ENCODE data around the gene CYSLTR2.
"Not testable (repeated sequence)": the region's sequence is repeated elsewhere in the genome, so short reads cannot be mapped to it uniquely, and the experiment has no call there.

Gene CYSLTR2

DNA sequence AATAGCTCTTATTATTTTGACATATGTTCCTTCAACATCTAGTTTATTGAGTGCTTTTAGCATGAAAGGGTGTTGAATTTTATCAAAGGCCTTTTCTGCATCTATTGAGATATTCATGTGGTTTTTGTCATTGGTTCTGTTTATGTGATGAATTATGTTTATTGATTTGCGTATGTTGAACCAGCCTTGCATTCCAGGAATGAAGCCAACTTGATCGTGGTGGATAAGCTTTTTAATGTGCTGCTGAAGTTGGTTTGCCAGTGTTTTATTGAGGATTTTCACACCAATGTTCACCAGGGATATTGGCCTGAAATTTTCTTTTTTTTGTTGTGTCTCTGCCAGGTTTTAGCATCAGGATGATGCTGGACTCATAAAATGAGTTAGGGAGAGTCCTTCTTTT is 17.7 kb downstream of the CYSLTR2 start:
- H3K4me3 ChIP-seq (ENCODE audit: low read length); H3K4me1 ChIP-seq (ENCODE audit: control insufficient read depth, low read depth, low read length); H3K27me3 ChIP-seq (ENCODE audit: control insufficient read depth, insufficient read depth, low read length); H3K9ac ChIP-seq (ENCODE audit: low read length); H3K9me3 ChIP-seq (ENCODE audit: control insufficient read depth, low read depth, low read length); H3K27ac ChIP-seq (ENCODE audit: low read length); H3K36me3 ChIP-seq (ENCODE audit: control insufficient read depth, low read depth, low read length): not testable (repeated sequence)

GRCh38 chr13:48675247-48675646 is 21.5 kb downstream of the CYSLTR2 start:
- Histone ChIP-seq H3K4me1 (ENCODE audit: control insufficient read depth, low read depth, low read length) (no peaks in the 10 kb centered on the region), H3K27ac (ENCODE audit: low read length) (no peak overlapping the region), H3K4me3 (ENCODE audit: low read length) (no peak overlapping the region)

DNA sequence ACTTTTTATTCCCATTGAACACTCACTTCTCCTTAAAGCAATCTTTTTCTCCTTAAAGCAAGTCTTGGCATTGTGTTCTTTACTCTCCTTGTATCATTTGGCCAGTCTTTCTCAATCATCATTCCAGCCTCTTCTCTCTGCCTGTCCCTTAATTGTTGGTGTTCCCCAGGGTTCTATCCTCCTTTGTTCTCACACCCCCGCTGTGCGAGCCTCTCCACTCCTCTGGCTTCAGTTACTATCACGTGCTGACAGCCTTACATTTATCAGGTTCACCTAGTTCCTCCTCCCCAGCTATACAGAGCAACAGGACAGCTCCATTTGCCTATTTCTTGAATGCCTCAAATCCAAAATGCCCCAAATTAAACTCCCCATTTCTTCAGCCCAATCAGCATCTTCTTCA is 24.6 kb downstream of the CYSLTR2 start:
- H3K9me3 ChIP-seq (ENCODE audit: control insufficient read depth, low read depth, low read length), result no peaks in the 10 kb centered on the region
- no peaks in the 10 kb centered on the region for H3K4me1 ChIP-seq (ENCODE audit: control insufficient read depth, low read depth, low read length)
- no peaks in the 10 kb centered on the region for H3K36me3 ChIP-seq (ENCODE audit: control insufficient read depth, low read depth, low read length)
- no peak overlapping the region for H3K4me3 ChIP-seq (ENCODE audit: low read length)
- no peak overlapping the region for H3K27ac ChIP-seq (ENCODE audit: low read length)
- no peak overlapping the region for H3K9ac ChIP-seq (ENCODE audit: low read length)
- no peaks in the 10 kb centered on the region for H3K27me3 ChIP-seq (ENCODE audit: control insufficient read depth, insufficient read depth, low read length)

More at GRCh38 chr13:48675247-48675646, 21.5 kb downstream of the CYSLTR2 start:
- no peaks in the 10 kb centered on the region for H3K36me3 ChIP-seq (ENCODE audit: control insufficient read depth, low read depth, low read length)
- H3K9me3 ChIP-seq (ENCODE audit: control insufficient read depth, low read depth, low read length), result peaks cover 3% of the 10 kb centered on the region
- H3K27me3 ChIP-seq (ENCODE audit: control insufficient read depth, insufficient read depth, low read length), result no peaks in the 10 kb centered on the region
- no peak overlapping the region for H3K9ac ChIP-seq (ENCODE audit: low read length)

DNA sequence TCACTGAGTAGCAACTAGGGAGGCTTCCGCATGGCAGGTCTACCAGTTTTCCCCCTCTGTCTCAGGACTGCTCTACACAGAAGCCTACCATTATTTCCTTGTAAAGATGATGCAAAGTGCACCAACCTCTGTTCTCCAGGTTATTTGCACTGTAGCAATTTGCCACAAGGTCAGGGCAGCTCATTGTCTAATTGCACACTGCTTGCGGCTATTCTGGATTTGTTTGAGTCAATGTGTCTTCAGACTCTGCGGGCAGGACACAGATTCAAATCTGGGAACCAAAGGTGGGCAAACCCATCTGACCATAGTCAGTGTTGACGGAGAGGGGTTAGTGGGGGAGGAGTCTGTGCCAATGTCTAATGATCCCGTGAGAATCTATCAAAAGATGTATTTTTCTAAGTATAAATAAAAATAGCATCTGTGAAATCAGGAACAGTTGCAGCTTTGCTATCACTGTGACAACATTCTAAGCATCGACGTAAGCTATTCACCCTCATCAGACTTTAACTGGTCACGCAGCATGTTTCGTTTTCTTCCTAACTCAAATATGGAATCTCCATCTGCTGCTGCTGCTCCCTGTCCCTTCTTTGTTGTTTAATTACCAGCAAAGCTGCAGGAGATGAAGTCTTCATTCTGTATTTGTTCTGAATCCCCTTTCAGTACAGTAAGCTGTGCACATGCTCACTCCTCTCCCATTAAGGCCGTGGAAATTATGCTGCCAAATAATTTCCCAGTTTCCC is 26.4 kb downstream of the CYSLTR2 start:
- Histone ChIP-seq H3K27ac (ENCODE audit: low read length) (no peak overlapping the region), H3K4me3 (ENCODE audit: low read length) (no peak overlapping the region), H3K4me1 (ENCODE audit: control insufficient read depth, low read depth, low read length) (no peaks in the 10 kb centered on the region), H3K27me3 (ENCODE audit: control insufficient read depth, insufficient read depth, low read length) (no peaks in the 10 kb centered on the region), H3K9ac (ENCODE audit: low read length) (no peak overlapping the region), H3K36me3 (ENCODE audit: control insufficient read depth, low read depth, low read length) (no peaks in the 10 kb centered on the region), H3K9me3 (ENCODE audit: control insufficient read depth, low read depth, low read length) (no peaks in the 10 kb centered on the region)

- no peaks in the 10 kb centered on the region for H3K4me1 ChIP-seq (ENCODE audit: control insufficient read depth, low read depth, low read length)
- H3K27ac ChIP-seq (ENCODE audit: low read length), result no peak overlapping the region
- no peaks in the 10 kb centered on the region for H3K36me3 ChIP-seq (ENCODE audit: control insufficient read depth, low read depth, low read length)
- H3K27me3 ChIP-seq (ENCODE audit: control insufficient read depth, insufficient read depth, low read length), result no peaks in the 10 kb centered on the region
- H3K9me3 ChIP-seq (ENCODE audit: control insufficient read depth, low read depth, low read length), result no peaks in the 10 kb centered on the region
- no peak overlapping the region for H3K9ac ChIP-seq (ENCODE audit: low read length)
- no peak overlapping the region for H3K4me3 ChIP-seq (ENCODE audit: low read length)
Observed at GRCh38 chr13:48680756-48681392, 27.1 kb downstream of the CYSLTR2 start.

- Histone ChIP-seq H3K27ac (ENCODE audit: low read length) (no peak overlapping the region), H3K4me1 (ENCODE audit: control insufficient read depth, low read depth, low read length) (no peaks in the 10 kb centered on the region), H3K27me3 (ENCODE audit: control insufficient read depth, insufficient read depth, low read length) (no peaks in the 10 kb centered on the region), H3K9ac (ENCODE audit: low read length) (no peak overlapping the region), H3K9me3 (ENCODE audit: control insufficient read depth, low read depth, low read length) (no peaks in the 10 kb centered on the region), H3K36me3 (ENCODE audit: control insufficient read depth, low read depth, low read length) (no peaks in the 10 kb centered on the region), H3K4me3 (ENCODE audit: low read length) (no peak overlapping the region)
Observed at GRCh38 chr13:48681905-48682304, 28.2 kb downstream of the CYSLTR2 start.

GRCh38 chr13:48682436-48682835 is 28.7 kb downstream of the CYSLTR2 start:
- Histone ChIP-seq H3K4me3 (ENCODE audit: low read length) (no peak overlapping the region), H3K27ac (ENCODE audit: low read length) (no peak overlapping the region), H3K9ac (ENCODE audit: low read length) (no peak overlapping the region), H3K27me3 (ENCODE audit: control insufficient read depth, insufficient read depth, low read length) (no peaks in the 10 kb centered on the region), H3K4me1 (ENCODE audit: control insufficient read depth, low read depth, low read length) (no peaks in the 10 kb centered on the region), H3K36me3 (ENCODE audit: control insufficient read depth, low read depth, low read length) (no peaks in the 10 kb centered on the region), H3K9me3 (ENCODE audit: control insufficient read depth, low read depth, low read length) (no peaks in the 10 kb centered on the region)

- H3K9me3 ChIP-seq (ENCODE audit: control insufficient read depth, low read depth, low read length), result no peaks in the 10 kb centered on the region
- H3K27me3 ChIP-seq (ENCODE audit: control insufficient read depth, insufficient read depth, low read length), result no peaks in the 10 kb centered on the region
- H3K36me3 ChIP-seq (ENCODE audit: control insufficient read depth, low read depth, low read length), result no peaks in the 10 kb centered on the region
- H3K4me1 ChIP-seq (ENCODE audit: control insufficient read depth, low read depth, low read length), result no peaks in the 10 kb centered on the region
- H3K4me3 ChIP-seq (ENCODE audit: low read length), result no peak overlapping the region
- no peak overlapping the region for H3K9ac ChIP-seq (ENCODE audit: low read length)
- H3K27ac ChIP-seq (ENCODE audit: low read length), result no peak overlapping the region
Observed at GRCh38 chr13:48686636-48687210, 33.0 kb downstream of the CYSLTR2 start.

- Histone ChIP-seq H3K9me3 (ENCODE audit: control insufficient read depth, low read depth, low read length) (no peaks in the 10 kb centered on the region), H3K9ac (ENCODE audit: low read length) (no peak overlapping the region), H3K27me3 (ENCODE audit: control insufficient read depth, insufficient read depth, low read length) (no peaks in the 10 kb centered on the region), H3K4me3 (ENCODE audit: low read length) (no peak overlapping the region), H3K4me1 (ENCODE audit: control insufficient read depth, low read depth, low read length) (no peaks in the 10 kb centered on the region), H3K36me3 (ENCODE audit: control insufficient read depth, low read depth, low read length) (no peaks in the 10 kb centered on the region), H3K27ac (ENCODE audit: low read length) (no peak overlapping the region)
Observed at GRCh38 chr13:48687249-48687648, 33.5 kb downstream of the CYSLTR2 start.

DNA sequence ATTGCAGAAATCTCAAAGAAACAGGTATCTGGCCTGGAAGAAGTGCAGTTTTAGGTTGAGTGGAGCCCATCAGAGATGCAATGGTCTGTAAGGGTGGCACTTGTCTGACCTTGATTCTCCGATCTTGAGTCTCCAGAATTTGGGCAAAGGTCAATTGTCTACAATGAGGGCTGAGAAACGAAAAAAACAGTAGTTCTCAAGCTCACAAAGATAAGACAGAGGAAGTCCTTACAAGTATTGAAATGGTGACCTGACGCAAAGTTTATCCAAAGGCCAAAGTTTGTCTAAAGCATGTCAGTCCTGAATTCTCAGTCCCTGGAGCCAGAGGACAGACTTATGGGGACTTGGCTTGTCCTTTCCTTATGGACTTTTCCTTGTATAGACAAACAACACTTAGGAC is 40.3 kb downstream of the CYSLTR2 start:
- H3K4me3 ChIP-seq (ENCODE audit: low read length), result no peak overlapping the region
- H3K36me3 ChIP-seq (ENCODE audit: control insufficient read depth, low read depth, low read length), result no peaks in the 10 kb centered on the region
- no peaks in the 10 kb centered on the region for H3K4me1 ChIP-seq (ENCODE audit: control insufficient read depth, low read depth, low read length)
- H3K27me3 ChIP-seq (ENCODE audit: control insufficient read depth, insufficient read depth, low read length), result no peaks in the 10 kb centered on the region
- H3K9me3 ChIP-seq (ENCODE audit: control insufficient read depth, low read depth, low read length), result no peaks in the 10 kb centered on the region
- H3K27ac ChIP-seq (ENCODE audit: low read length), result no peak overlapping the region
- no peak overlapping the region for H3K9ac ChIP-seq (ENCODE audit: low read length)

- Histone ChIP-seq H3K4me1 (ENCODE audit: control insufficient read depth, low read depth, low read length) (no peaks in the 10 kb centered on the region), H3K27ac (ENCODE audit: low read length) (no peak overlapping the region), H3K36me3 (ENCODE audit: control insufficient read depth, low read depth, low read length) (no peaks in the 10 kb centered on the region), H3K9me3 (ENCODE audit: control insufficient read depth, low read depth, low read length) (no peaks in the 10 kb centered on the region), H3K27me3 (ENCODE audit: control insufficient read depth, insufficient read depth, low read length) (no peaks in the 10 kb centered on the region), H3K4me3 (ENCODE audit: low read length) (no peak overlapping the region), H3K9ac (ENCODE audit: low read length) (no peak overlapping the region)
Observed at GRCh38 chr13:48695776-48696175, 42.0 kb downstream of the CYSLTR2 start.

- H3K36me3 ChIP-seq (ENCODE audit: control insufficient read depth, low read depth, low read length); H3K4me1 ChIP-seq (ENCODE audit: control insufficient read depth, low read depth, low read length); H3K27ac ChIP-seq (ENCODE audit: low read length); H3K9me3 ChIP-seq (ENCODE audit: control insufficient read depth, low read depth, low read length); H3K4me3 ChIP-seq (ENCODE audit: low read length); H3K27me3 ChIP-seq (ENCODE audit: control insufficient read depth, insufficient read depth, low read length); H3K9ac ChIP-seq (ENCODE audit: low read length): not testable (repeated sequence)
Observed at GRCh38 chr13:48696676-48697075, 42.9 kb downstream of the CYSLTR2 start.
